HG03558 (cell line): ENCODE data around the gene COBL.

Experiments used
- ATAC-seq: cut with Tn5 transposase; IDR thresholded peaks from one replicate; pipeline ENCODE4 v1.9.1; 2021; ENCODE audit warnings: moderate number of reproducible peaks; ENCODE audit not compliant: unreplicated experiment; ENCODE audit errors: extremely low read depth

COBL gene

GRCh38 chr7:51128545-51129435 is 187.8 kb downstream of the COBL start:
- no peak for ATAC-seq

GRCh38 chr7:51127618-51127904 is 189.0 kb downstream of the COBL start:
- no peak for ATAC-seq

GRCh38 chr7:51126813-51127617 is 189.6 kb downstream of the COBL start:
- no peak for ATAC-seq

- ATAC-seq, result no peak
These were observed 190.3 kb downstream of the COBL start for GRCh38 chr7:51126324-51126723.

- ATAC-seq, result no peak
These were observed 192.3 kb downstream of the COBL start for GRCh38 chr7:51124321-51124720.

GRCh38 chr7:51123322-51124019 is 193.1 kb downstream of the COBL start:
- no peak for ATAC-seq

- ATAC-seq, result no peak
These were observed 194.6 kb downstream of the COBL start for GRCh38 chr7:51121931-51122425.

- ATAC-seq, result no peak
These were observed 195.4 kb downstream of the COBL start for GRCh38 chr7:51121036-51121790.

GRCh38 chr7:51118628-51119027 is 198.0 kb downstream of the COBL start:
- no peak for ATAC-seq

- no peak for ATAC-seq
These were observed 202.1 kb downstream of the COBL start for GRCh38 chr7:51114501-51114900.

- no peak for ATAC-seq
These were observed 202.6 kb downstream of the COBL start for GRCh38 chr7:51113962-51114361.

GRCh38 chr7:51113560-51113959 is 203.0 kb downstream of the COBL start:
- ATAC-seq, result no peak

GRCh38 chr7:51111241-51111940 is 205.2 kb downstream of the COBL start:
- ATAC-seq, result no peak

- no peak for ATAC-seq
These were observed 208.5 kb downstream of the COBL start for GRCh38 chr7:51108134-51108533.

GRCh38 chr7:51104278-51104677 is 212.3 kb downstream of the COBL start:
- no peak for ATAC-seq

- ATAC-seq, result no peak
These were observed 212.9 kb downstream of the COBL start for GRCh38 chr7:51103718-51104117.

- no peak for ATAC-seq
These were observed 213.8 kb downstream of the COBL start for GRCh38 chr7:51102828-51103227.

GRCh38 chr7:51101111-51101757 is 215.4 kb downstream of the COBL start:
- no peak for ATAC-seq

- no peak for ATAC-seq
These were observed 226.2 kb downstream of the COBL start for GRCh38 chr7:51090411-51090810.
